Trophoblast cell (in vitro differentiated cells and primary cell): ENCODE measurements around the gene NFKBIZ.

ENCODE experiments used
- DNase-seq, 2 donors: peaks; one replicate each; pipeline ENCODE4 v3.0.0-alpha.2; 2016
- H2AFZ ChIP-seq: 2 replicates; pipeline ENCODE4 v1.6.1; 2013; ENCODE audit warnings: low read length, moderate library complexity, mild to moderate bottlenecking; ENCODE audit not compliant: insufficient read depth, poor library complexity
- H2AK5ac ChIP-seq: 2 replicates; pipeline ENCODE4 v1.6.1; 2013; ENCODE audit warnings: mild to moderate bottlenecking, low read length
- H2BK120ac ChIP-seq: 2 replicates; pipeline ENCODE4 v1.6.1; 2013; ENCODE audit warnings: low read length, mild to moderate bottlenecking, moderate library complexity; ENCODE audit not compliant: insufficient read depth, poor library complexity
- H2BK12ac ChIP-seq: 2 replicates; pipeline ENCODE4 v1.6.1; 2013; ENCODE audit warnings: mild to moderate bottlenecking, low read length, moderate library complexity
- H2BK5ac ChIP-seq: 2 replicates; pipeline ENCODE4 v1.6.1; 2013; ENCODE audit warnings: low read length, low read depth, moderate library complexity, mild to moderate bottlenecking; ENCODE audit not compliant: poor library complexity
- H3K14ac ChIP-seq: 2 replicates; pipeline ENCODE4 v1.6.1; 2013; ENCODE audit warnings: mild to moderate bottlenecking, low read length
- H3K18ac ChIP-seq: 2 replicates; pipeline ENCODE4 v1.6.1; 2013; ENCODE audit warnings: mild to moderate bottlenecking, low read length
- H3K23ac ChIP-seq: 2 replicates; pipeline ENCODE4 v1.6.1; 2013; ENCODE audit warnings: low read length
- H3K27ac ChIP-seq: 2 replicates; pipeline ENCODE4 v1.5.1; 2013; ENCODE audit warnings: low read depth, mild to moderate bottlenecking, inconsistent platforms, low read length, moderate library complexity
- H3K27me3 ChIP-seq: 2 replicates; pipeline ENCODE4 v1.6.1; 2013; ENCODE audit warnings: inconsistent platforms, mild to moderate bottlenecking, low read length, moderate library complexity; ENCODE audit not compliant: insufficient read depth
- H3K36me3 ChIP-seq, 2 experiments: 1 replicate in 1 of 2; 2 replicates in 1 of 2; pipeline ENCODE4 v1.6.1; 2013; ENCODE audit warnings: low read length in 2 of 2, mild to moderate bottlenecking in 2 of 2, moderate library complexity in 1 of 2; ENCODE audit not compliant: insufficient read depth in 2 of 2, control insufficient read depth in 1 of 2
- H3K4ac ChIP-seq: 2 replicates; pipeline ENCODE4 v1.6.1; 2013; ENCODE audit warnings: low read depth, mild to moderate bottlenecking, low read length, moderate library complexity
- H3K4me1 ChIP-seq, 2 experiments: 1 replicate in 1 of 2; 2 replicates in 1 of 2; pipeline ENCODE4 v1.6.1; 2013; ENCODE audit warnings: low read length in 2 of 2, mild to moderate bottlenecking in 2 of 2, moderate library complexity in 1 of 2; ENCODE audit not compliant: insufficient read depth in 2 of 2, control insufficient read depth in 1 of 2
- H3K4me2 ChIP-seq: 2 replicates; pipeline ENCODE4 v1.6.1; 2013; ENCODE audit warnings: inconsistent platforms, mild to moderate bottlenecking, low read length, moderate library complexity
- H3K4me3 ChIP-seq: 2 replicates; pipeline ENCODE4 v1.5.1; 2013; ENCODE audit warnings: mild to moderate bottlenecking, low read depth, low read length, inconsistent platforms
- H3K79me1 ChIP-seq: one replicate; pipeline ENCODE4 v1.6.1; 2013; ENCODE audit warnings: low read length
- H3K79me2 ChIP-seq: 2 replicates; pipeline ENCODE4 v1.6.1; 2013; ENCODE audit warnings: low read length, mild to moderate bottlenecking; ENCODE audit not compliant: control insufficient read depth, insufficient read depth, poor library complexity
- H3K9ac ChIP-seq: 2 replicates; pipeline ENCODE4 v1.6.1; 2013; ENCODE audit warnings: mild to moderate bottlenecking, low read length
- H3K9me3 ChIP-seq: 2 replicates; pipeline ENCODE4 v1.6.1; 2013; ENCODE audit warnings: low read depth, mild to moderate bottlenecking, control low read depth, inconsistent platforms, low read length; ENCODE audit not compliant: insufficient read depth
- H4K12ac ChIP-seq: 2 replicates; pipeline ENCODE4 v1.6.1; 2013; ENCODE audit warnings: low read depth, mild to moderate bottlenecking, low read length, moderate library complexity
- H4K8ac ChIP-seq: 2 replicates; pipeline ENCODE4 v1.6.1; 2013; ENCODE audit warnings: low read depth, mild to moderate bottlenecking, low read length, moderate library complexity
- H4K91ac ChIP-seq: one replicate; pipeline ENCODE4 v1.6.1; 2013; ENCODE audit warnings: low read depth, mild to moderate bottlenecking, low read length, moderate library complexity
- WGBS: extraction: QIAGEN DNeasy Blood & Tissue Kit; methylation state at CpG from one replicate; pipeline ENCODE4 v1.1.7; 2013; ENCODE audit warnings: missing lambda C conversion rate; ENCODE audit not compliant: insufficient read length, insufficient coverage; ENCODE audit errors: extremely low coverage; 5-methylcytosine and 5-hydroxymethylcytosine counted together

The NFKBIZ gene

DNA sequence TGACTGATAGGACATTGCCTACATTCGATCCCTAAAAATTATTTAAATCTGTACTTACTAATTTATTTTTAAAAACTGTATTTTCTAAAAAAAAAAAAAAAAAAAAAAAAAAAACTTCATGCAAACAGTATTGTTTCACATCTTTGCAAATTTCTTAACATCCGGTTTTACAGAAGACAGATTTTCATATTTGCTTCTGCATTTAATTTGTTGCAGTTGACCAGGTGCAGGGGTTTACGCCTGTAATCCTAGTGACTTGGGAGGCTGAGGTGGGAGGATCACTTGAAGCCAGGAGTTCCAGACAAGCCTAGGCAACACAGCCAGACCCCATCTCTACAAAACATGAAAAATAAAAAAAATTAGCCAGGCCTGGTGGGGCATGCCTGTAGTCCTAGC, 6.4 kb upstream of the NFKBIZ start:
- WGBS = no CpG with 5 or more reads among the region's 3 CpGs
- Histone ChIP-seq H4K12ac (no peak overlapping the region), H4K91ac (no peak overlapping the region), H3K4ac (no peak overlapping the region), H4K8ac (no peak overlapping the region), H3K4me1 (peaks cover 3 to 6% of the 10 kb centered on the region in 2 experiments), H3K79me1 (peaks cover 6% of the 10 kb centered on the region), H3K27me3 (no peaks in the 10 kb centered on the region), H3K9me3 (no peaks in the 10 kb centered on the region), H3K4me3 (no peak overlapping the region), H3K36me3 (no peaks in the 10 kb centered on the region), H2BK5ac (no peak overlapping the region), H3K9ac (no peak overlapping the region), H2AFZ (no peak overlapping the region), H3K79me2 (no peaks in the 10 kb centered on the region), H3K14ac (no peak overlapping the region), H2BK12ac (peak overlapping the region; percentile 75), H3K27ac (no peak overlapping the region), H2AK5ac (no peak overlapping the region), H3K4me2 (no peak overlapping the region), H3K23ac (no peak overlapping the region), H3K18ac (no peak overlapping the region), H2BK120ac (peak overlapping the region; percentile 71)
- no peak for DNase-seq

GRCh38 chr3:101845425-101845824, 3.9 kb upstream of the NFKBIZ start:
- Histone ChIP-seq H2AK5ac (no peak overlapping the region), H3K27me3 (no peaks in the 10 kb centered on the region), H4K12ac (no peak overlapping the region), H4K91ac (no peak overlapping the region), H3K23ac (no peak overlapping the region), H3K4me1 (peaks cover 3 to 6% of the 10 kb centered on the region in 2 experiments), H2AFZ (no peak overlapping the region), H4K8ac (no peak overlapping the region), H3K79me2 (peaks cover 9% of the 10 kb centered on the region), H3K4me3 (no peak overlapping the region), H3K9ac (no peak overlapping the region), H3K14ac (no peak overlapping the region), H2BK12ac (no peak overlapping the region), H2BK120ac (no peak overlapping the region), H3K9me3 (no peaks in the 10 kb centered on the region), H3K27ac (no peak overlapping the region), H3K79me1 (peaks cover 20% of the 10 kb centered on the region), H3K4ac (no peak overlapping the region), H3K36me3 (no peaks in the 10 kb centered on the region), H2BK5ac (no peak overlapping the region), H3K4me2 (no peak overlapping the region), H3K18ac (no peak overlapping the region)
- no peak for DNase-seq
- no CpG with 5 or more reads among the region's 2 CpGs for WGBS

- Histone ChIP-seq H3K27ac (no peak overlapping the region), H3K18ac (no peak overlapping the region), H2AK5ac (no peak overlapping the region), H2BK120ac (no peak overlapping the region), H3K4ac (no peak overlapping the region), H3K9me3 (no peaks in the 10 kb centered on the region), H3K36me3 (no peaks in the 10 kb centered on the region), H3K79me1 (peaks cover 21% of the 10 kb centered on the region), H4K12ac (no peak overlapping the region), H3K23ac (no peak overlapping the region), H2BK12ac (no peak overlapping the region), H3K9ac (no peak overlapping the region), H4K91ac (no peak overlapping the region), H3K4me3 (no peak overlapping the region), H3K14ac (no peak overlapping the region), H2BK5ac (no peak overlapping the region), H4K8ac (no peak overlapping the region), H3K27me3 (no peaks in the 10 kb centered on the region), H2AFZ (no peak overlapping the region), H3K4me1 (peaks cover 3 to 6% of the 10 kb centered on the region in 2 experiments), H3K79me2 (peaks cover 10% of the 10 kb centered on the region), H3K4me2 (no peak overlapping the region)
- WGBS = no CpG with 5 or more reads among the region's 2 CpGs
- peak; percentile 49 to 77 for DNase-seq
Observed at GRCh38 chr3:101846709-101847108, 2.6 kb upstream of the NFKBIZ start.

DNA sequence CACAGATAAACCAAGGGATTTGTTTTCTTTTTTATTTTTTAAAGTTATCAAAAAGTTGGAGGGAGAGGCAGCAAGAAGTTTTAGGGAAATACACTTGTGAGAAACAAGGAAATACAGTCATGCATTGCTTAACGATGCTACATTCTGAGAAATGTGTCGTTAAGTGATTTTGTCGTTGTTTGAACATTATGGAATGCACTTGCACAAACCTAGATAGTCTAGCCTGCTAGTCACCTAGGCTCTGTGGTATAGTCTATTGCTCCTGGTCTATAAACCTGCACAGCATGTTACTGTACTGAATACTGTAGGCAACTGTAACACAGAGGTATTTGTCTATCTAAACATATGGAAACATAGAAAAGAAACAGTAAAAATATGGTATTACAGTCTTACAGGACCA, 2.0 kb upstream of the NFKBIZ start:
- Histone ChIP-seq H3K4me2 (no peak overlapping the region), H3K9me3 (no peaks in the 10 kb centered on the region), H3K4ac (no peak overlapping the region), H2AK5ac (no peak overlapping the region), H3K9ac (no peak overlapping the region), H3K27me3 (no peaks in the 10 kb centered on the region), H3K23ac (no peak overlapping the region), H2BK120ac (no peak overlapping the region), H3K27ac (no peak overlapping the region), H3K4me3 (no peak overlapping the region), H2BK5ac (no peak overlapping the region), H4K8ac (no peak overlapping the region), H3K79me2 (peaks cover 10% of the 10 kb centered on the region), H4K12ac (no peak overlapping the region), H3K79me1 (peaks cover 18% of the 10 kb centered on the region), H3K14ac (no peak overlapping the region), H4K91ac (no peak overlapping the region), H2AFZ (no peak overlapping the region), H3K18ac (no peak overlapping the region), H3K4me1 (peaks cover under 1 to 4% of the 10 kb centered on the region in 2 experiments), H2BK12ac (no peak overlapping the region), H3K36me3 (no peaks in the 10 kb centered on the region)
- peak; percentile 62 to 91 for DNase-seq
- WGBS = no CpG with 5 or more reads among the region's 3 CpGs
